HepG2 (cell line): ENCODE measurements around the gene CDC23. TPM values are rescaled to one million over a fixed set of nuclear protein-coding genes. Genes with fewer than 3 reads are reported as not detected.

Experiments used
- FOSL2 ChIP-seq: sonication (generic); formaldehyde crosslinking; IDR thresholded peaks from 2 replicates; pipeline ENCODE4 v1.4.0; 2020; ENCODE audit warnings: missing genetic modification reagents
- GFI1 ChIP-seq: sonication (generic); formaldehyde crosslinking; IDR thresholded peaks from 2 replicates; pipeline ENCODE4 v1.5.0; 2020; ENCODE audit warnings: missing genetic modification reagents, mild to moderate bottlenecking, borderline replicate concordance
- KDM4B ChIP-seq: sonication (generic); formaldehyde crosslinking; IDR thresholded peaks from 2 replicates; pipeline ENCODE4 v1.4.0; 2020; ENCODE audit warnings: missing genetic modification reagents
- KMT2B ChIP-seq: IDR thresholded peaks from 2 replicates; pipeline ENCODE4 v1.6.1; 2016; ENCODE audit warnings: missing genetic modification reagents, missing compliant biosample characterization
- MYC ChIP-seq: sonication (generic); formaldehyde crosslinking; IDR thresholded peaks from 2 replicates; pipeline ENCODE4 v1.9.0; 2021; ENCODE audit warnings: missing genetic modification reagents, borderline replicate concordance
- NFYB ChIP-seq: sonication (generic); formaldehyde crosslinking; IDR thresholded peaks from 2 replicates; pipeline ENCODE4 v1.4.0; 2020; ENCODE audit warnings: missing genetic modification reagents
- RAD51 ChIP-seq: fragments of 450-650 bp; IDR thresholded peaks from 2 replicates; pipeline ENCODE4 v1.6.1; 2016; ENCODE audit warnings: borderline replicate concordance
- SOX6 ChIP-seq, 2 experiments: fragments of 450-650 bp in 1 of 2; sonication (generic) in 1 of 2; formaldehyde crosslinking in 1 of 2; IDR thresholded peaks; 2 replicates each; pipeline versions ENCODE4 v1.4.0 to v1.6.1; 2017 to 2020; ENCODE audit warnings: antibody characterized with exemption in 1 of 2, mild to moderate bottlenecking in 1 of 2, missing genetic modification reagents in 1 of 2
- SYNCRIP ChIP-seq: fragments of 200-400 bp; formaldehyde crosslinking; IDR thresholded peaks from 2 replicates; pipeline ENCODE4 v1.6.1; 2018; ENCODE audit warnings: mild to moderate bottlenecking, low read depth, low read length; ENCODE audit not compliant: insufficient read depth
- THYN1 ChIP-seq: sonication (generic); formaldehyde crosslinking; IDR thresholded peaks from 2 replicates; pipeline ENCODE4 v1.8.1; 2023; ENCODE audit warnings: low read depth, mild to moderate bottlenecking, moderate library complexity, missing genetic modification reagents, borderline replicate concordance
- TP53 ChIP-seq: sonication (generic); formaldehyde crosslinking; conservative IDR thresholded peaks from 2 replicates; pipeline ENCODE4 v1.4.0; 2020; ENCODE audit warnings: missing genetic modification reagents
- ZNF615 ChIP-seq: sonication (generic); formaldehyde crosslinking; IDR thresholded peaks from 2 replicates; pipeline ENCODE4 v1.5.0; 2020; ENCODE audit warnings: mild to moderate bottlenecking, missing genetic modification reagents, borderline replicate concordance
- ZNF644 ChIP-seq: IDR thresholded peaks from 2 replicates; pipeline ENCODE4 v1.6.1; 2016; ENCODE audit warnings: low read depth
- polyA plus RNA-seq, 8 experiments: library from polyadenylated mRNA; depleted of rRNA in 3 of 8; stranded (reverse) in 7 of 8; unstranded in 1 of 8; fragments of >200 nt; fragmentation: Illumina TruSeq in 4 of 8; extraction: Trizol in 4 of 8; gene quantifications; 2 replicates each; pipeline versions ENCODE4 v1.2.1 to v1.2.3, GENCODE V29; 2011 to 2016; ENCODE audit warnings: low read depth in 4 of 8, missing spikeins in 1 of 8, mixed read lengths in 1 of 8; ENCODE audit not compliant: insufficient read depth in 1 of 8
- total RNA-seq, 5 experiments: library from RNA; depleted of rRNA; stranded (reverse); fragments of >200 nt; fragmentation: Illumina TruSeq; extraction: Trizol; gene quantifications; 2 replicates each; pipeline ENCODE4 v1.2.3, GENCODE V29; 2016; ENCODE audit warnings: low read depth in 1 of 5
- TF ChIP-seq, protein P1 (sequence below): sonication (generic); formaldehyde crosslinking; IDR thresholded peaks from 2 replicates; pipeline ENCODE4 v1.4.0; 2020; ENCODE audit warnings: missing genetic modification reagents
- TF ChIP-seq, protein P2 (sequence below): sonication (generic); formaldehyde crosslinking; IDR thresholded peaks from 2 replicates; pipeline ENCODE4 v1.9.0; 2022; ENCODE audit warnings: low read depth, missing genetic modification reagents
- TF ChIP-seq, protein P3 (sequence below): sonication (generic); formaldehyde crosslinking; conservative IDR thresholded peaks from 2 replicates; pipeline ENCODE4 v1.8.0; 2022; ENCODE audit warnings: missing genetic modification reagents
- TF ChIP-seq, protein P4 (sequence below): sonication (generic); formaldehyde crosslinking; IDR thresholded peaks from 2 replicates; pipeline ENCODE4 v1.4.0; 2020; ENCODE audit warnings: missing genetic modification reagents
- TF ChIP-seq, protein P5 (sequence below), 2 experiments: fragments of 450-650 bp in 1 of 2; sonication (generic) in 1 of 2; formaldehyde crosslinking; IDR thresholded peaks; 2 replicates each; pipeline versions ENCODE4 v1.5.0 to v1.8.0; 2020 to 2022; ENCODE audit warnings: mild to moderate bottlenecking in 1 of 2, missing genetic modification reagents in 1 of 2
- TF ChIP-seq, protein P6 (sequence below): sonication (generic); formaldehyde crosslinking; IDR thresholded peaks from 2 replicates; pipeline ENCODE4 v1.8.1; 2023; ENCODE audit warnings: mild to moderate bottlenecking, missing genetic modification reagents

The CDC23 gene
- total and polyA plus RNA-seq, 2 of the 13 experiments (the other 11 are each of a cell fraction or from before 2014, with no cell fraction given) = 38.3 to 47.7 TPM

DNA sequence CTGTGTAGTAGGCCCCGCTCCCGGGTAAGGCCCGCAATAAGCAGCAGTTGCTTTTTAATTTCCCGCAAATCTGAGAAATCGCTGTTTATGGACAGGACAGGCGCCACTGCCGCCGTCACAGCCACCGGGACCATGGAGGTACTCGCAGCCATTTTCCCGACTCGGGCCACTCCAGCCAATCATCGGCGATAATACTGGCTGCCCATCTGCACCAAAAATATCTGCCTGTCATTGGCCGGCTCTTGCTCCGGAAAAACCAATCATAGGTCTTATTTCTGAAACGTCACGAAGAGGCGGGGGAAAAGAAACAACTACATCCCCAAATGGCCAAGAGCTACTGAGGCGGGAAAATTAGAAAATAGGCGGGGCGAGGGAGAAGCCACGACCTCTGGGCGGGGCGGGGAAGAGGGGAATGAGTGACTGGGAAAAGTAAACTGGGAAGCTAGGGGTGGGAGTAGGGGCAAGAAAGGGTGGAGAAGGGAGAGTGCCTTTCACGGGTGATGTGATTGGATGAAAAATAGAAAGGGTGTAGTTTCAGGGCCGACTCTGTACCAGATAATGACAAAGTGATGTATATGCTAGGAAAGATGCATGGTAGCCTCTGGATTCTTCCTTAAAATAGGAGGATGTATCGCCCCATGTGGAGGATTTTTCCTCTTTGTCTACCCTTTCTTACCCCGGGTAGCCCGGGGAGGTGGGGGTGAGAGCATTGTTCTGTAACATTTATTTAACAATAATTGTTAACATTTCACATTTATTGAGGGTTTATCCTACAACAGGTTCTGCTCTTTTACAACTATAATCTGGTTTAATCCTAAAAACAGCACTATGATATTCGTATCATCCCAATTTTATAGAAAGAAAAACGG, at the start of gene CDC23 (continued):
- TF ChIP-seq, protein P1, sequence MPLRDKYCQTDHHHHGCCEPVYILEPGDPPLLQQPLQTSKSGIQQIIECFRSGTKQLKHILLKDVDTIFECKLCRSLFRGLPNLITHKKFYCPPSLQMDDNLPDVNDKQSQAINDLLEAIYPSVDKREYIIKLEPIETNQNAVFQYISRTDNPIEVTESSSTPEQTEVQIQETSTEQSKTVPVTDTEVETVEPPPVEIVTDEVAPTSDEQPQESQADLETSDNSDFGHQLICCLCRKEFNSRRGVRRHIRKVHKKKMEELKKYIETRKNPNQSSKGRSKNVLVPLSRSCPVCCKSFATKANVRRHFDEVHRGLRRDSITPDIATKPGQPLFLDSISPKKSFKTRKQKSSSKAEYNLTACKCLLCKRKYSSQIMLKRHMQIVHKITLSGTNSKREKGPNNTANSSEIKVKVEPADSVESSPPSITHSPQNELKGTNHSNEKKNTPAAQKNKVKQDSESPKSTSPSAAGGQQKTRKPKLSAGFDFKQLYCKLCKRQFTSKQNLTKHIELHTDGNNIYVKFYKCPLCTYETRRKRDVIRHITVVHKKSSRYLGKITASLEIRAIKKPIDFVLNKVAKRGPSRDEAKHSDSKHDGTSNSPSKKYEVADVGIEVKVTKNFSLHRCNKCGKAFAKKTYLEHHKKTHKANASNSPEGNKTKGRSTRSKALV (CRISPR knock-in tag) = peak; percentile 37; the same call in 1 of the 2 replicates
- no peak for TF ChIP-seq SYNCRIP
- no peak for TF ChIP-seq ZNF615
- TF ChIP-seq GFI1 (CRISPR knock-in tag) = no peak
- peak; percentile 48; the same call in 1 of the 2 replicates for TF ChIP-seq MYC (CRISPR knock-in tag)
- TF ChIP-seq SOX6 (IDR thresholded peaks at IDR 0.05) = no peak
- TF ChIP-seq SOX6 (CRISPR knock-in tag; IDR thresholded peaks at IDR 0.05) = no peak; the same call in 1 of the 2 replicates
- TF ChIP-seq, protein P2, sequence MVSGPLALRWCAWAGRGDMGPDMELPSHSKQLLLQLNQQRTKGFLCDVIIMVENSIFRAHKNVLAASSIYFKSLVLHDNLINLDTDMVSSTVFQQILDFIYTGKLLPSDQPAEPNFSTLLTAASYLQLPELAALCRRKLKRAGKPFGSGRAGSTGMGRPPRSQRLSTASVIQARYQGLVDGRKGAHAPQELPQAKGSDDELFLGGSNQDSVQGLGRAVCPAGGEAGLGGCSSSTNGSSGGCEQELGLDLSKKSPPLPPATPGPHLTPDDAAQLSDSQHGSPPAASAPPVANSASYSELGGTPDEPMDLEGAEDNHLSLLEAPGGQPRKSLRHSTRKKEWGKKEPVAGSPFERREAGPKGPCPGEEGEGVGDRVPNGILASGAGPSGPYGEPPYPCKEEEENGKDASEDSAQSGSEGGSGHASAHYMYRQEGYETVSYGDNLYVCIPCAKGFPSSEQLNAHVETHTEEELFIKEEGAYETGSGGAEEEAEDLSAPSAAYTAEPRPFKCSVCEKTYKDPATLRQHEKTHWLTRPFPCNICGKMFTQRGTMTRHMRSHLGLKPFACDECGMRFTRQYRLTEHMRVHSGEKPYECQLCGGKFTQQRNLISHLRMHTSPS (CRISPR knock-in tag) = no peak
- TF ChIP-seq RAD51 = no peak
- TF ChIP-seq NFYB (CRISPR knock-in tag) = peak; percentile 97
- TF ChIP-seq KDM4B (CRISPR knock-in tag) = no peak
- no peak for TF ChIP-seq THYN1
- TF ChIP-seq KMT2B = peak; percentile 84
- TF ChIP-seq, protein P3, sequence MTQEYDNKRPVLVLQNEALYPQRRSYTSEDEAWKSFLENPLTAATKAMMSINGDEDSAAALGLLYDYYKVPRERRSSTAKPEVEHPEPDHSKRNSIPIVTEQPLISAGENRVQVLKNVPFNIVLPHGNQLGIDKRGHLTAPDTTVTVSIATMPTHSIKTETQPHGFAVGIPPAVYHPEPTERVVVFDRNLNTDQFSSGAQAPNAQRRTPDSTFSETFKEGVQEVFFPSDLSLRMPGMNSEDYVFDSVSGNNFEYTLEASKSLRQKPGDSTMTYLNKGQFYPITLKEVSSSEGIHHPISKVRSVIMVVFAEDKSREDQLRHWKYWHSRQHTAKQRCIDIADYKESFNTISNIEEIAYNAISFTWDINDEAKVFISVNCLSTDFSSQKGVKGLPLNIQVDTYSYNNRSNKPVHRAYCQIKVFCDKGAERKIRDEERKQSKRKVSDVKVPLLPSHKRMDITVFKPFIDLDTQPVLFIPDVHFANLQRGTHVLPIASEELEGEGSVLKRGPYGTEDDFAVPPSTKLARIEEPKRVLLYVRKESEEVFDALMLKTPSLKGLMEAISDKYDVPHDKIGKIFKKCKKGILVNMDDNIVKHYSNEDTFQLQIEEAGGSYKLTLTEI (CRISPR knock-in tag) = no peak
- TF ChIP-seq TP53 (CRISPR knock-in tag) = no peak; the same call in 1 of the 2 replicates
- TF ChIP-seq, protein P4, sequence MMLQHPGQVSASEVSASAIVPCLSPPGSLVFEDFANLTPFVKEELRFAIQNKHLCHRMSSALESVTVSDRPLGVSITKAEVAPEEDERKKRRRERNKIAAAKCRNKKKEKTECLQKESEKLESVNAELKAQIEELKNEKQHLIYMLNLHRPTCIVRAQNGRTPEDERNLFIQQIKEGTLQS (CRISPR knock-in tag) = no peak
- TF ChIP-seq, protein P5, sequence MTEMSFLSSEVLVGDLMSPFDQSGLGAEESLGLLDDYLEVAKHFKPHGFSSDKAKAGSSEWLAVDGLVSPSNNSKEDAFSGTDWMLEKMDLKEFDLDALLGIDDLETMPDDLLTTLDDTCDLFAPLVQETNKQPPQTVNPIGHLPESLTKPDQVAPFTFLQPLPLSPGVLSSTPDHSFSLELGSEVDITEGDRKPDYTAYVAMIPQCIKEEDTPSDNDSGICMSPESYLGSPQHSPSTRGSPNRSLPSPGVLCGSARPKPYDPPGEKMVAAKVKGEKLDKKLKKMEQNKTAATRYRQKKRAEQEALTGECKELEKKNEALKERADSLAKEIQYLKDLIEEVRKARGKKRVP (CRISPR knock-in tag; IDR thresholded peaks at IDR 0.05) = 0 out of 4 replicates have a peak, but pooled peaks of 1 of the 2 experiments have one; percentile 54
- no peak for TF ChIP-seq FOSL2 (CRISPR knock-in tag)
- TF ChIP-seq ZNF644 = no peak
- TF ChIP-seq, protein P6, sequence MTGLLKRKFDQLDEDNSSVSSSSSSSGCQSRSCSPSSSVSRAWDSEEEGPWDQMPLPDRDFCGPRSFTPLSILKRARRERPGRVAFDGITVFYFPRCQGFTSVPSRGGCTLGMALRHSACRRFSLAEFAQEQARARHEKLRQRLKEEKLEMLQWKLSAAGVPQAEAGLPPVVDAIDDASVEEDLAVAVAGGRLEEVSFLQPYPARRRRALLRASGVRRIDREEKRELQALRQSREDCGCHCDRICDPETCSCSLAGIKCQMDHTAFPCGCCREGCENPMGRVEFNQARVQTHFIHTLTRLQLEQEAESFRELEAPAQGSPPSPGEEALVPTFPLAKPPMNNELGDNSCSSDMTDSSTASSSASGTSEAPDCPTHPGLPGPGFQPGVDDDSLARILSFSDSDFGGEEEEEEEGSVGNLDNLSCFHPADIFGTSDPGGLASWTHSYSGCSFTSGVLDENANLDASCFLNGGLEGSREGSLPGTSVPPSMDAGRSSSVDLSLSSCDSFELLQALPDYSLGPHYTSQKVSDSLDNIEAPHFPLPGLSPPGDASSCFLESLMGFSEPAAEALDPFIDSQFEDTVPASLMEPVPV (CRISPR knock-in tag) = 0 out of 2 replicates have a peak, but pooled peaks have one; percentile 23
